GM04504 (cell line): ENCODE data around the gene APBA2.

Source experiments
- DNase-seq: peaks from one replicate; pipeline ENCODE4 v3.0.0-alpha.2; 2012; ENCODE audit warnings: low read depth

The APBA2 gene

GRCh38 chr15:29061746-29062145 lies 176.0 kb downstream of the APBA2 start:
- DNase-seq: no peak

- DNase-seq: no peak
These were observed 176.4 kb downstream of the APBA2 start for GRCh38 chr15:29062179-29062591.

- no peak for DNase-seq
These were observed 176.9 kb downstream of the APBA2 start for GRCh38 chr15:29062626-29063025.

- DNase-seq: no peak
These were observed 177.9 kb downstream of the APBA2 start for GRCh38 chr15:29063646-29064045.

- no peak for DNase-seq
These were observed 178.5 kb downstream of the APBA2 start for GRCh38 chr15:29064290-29064689.

- DNase-seq: no peak
These were observed 179.0 kb downstream of the APBA2 start for GRCh38 chr15:29064731-29065130.

- DNase-seq: no peak
These were observed 179.8 kb downstream of the APBA2 start for GRCh38 chr15:29065571-29065970.

- no peak for DNase-seq
These were observed 180.5 kb downstream of the APBA2 start for GRCh38 chr15:29066310-29066709.

GRCh38 chr15:29066838-29067237 lies 181.1 kb downstream of the APBA2 start:
- no peak for DNase-seq

- DNase-seq: no peak
These were observed 182.2 kb downstream of the APBA2 start for GRCh38 chr15:29067949-29068348.

GRCh38 chr15:29070471-29071231 lies 184.9 kb downstream of the APBA2 start:
- no peak for DNase-seq

GRCh38 chr15:29071232-29071881 lies 185.6 kb downstream of the APBA2 start:
- DNase-seq: no peak

- DNase-seq: no peak
These were observed 186.1 kb downstream of the APBA2 start for GRCh38 chr15:29071882-29072273.

- no peak for DNase-seq
These were observed 186.7 kb downstream of the APBA2 start for GRCh38 chr15:29072444-29072843.

GRCh38 chr15:29074045-29074444 lies 188.3 kb downstream of the APBA2 start:
- DNase-seq: no peak

GRCh38 chr15:29078541-29078940 lies 192.8 kb downstream of the APBA2 start:
- no peak for DNase-seq

- DNase-seq: no peak
These were observed 193.7 kb downstream of the APBA2 start for GRCh38 chr15:29079479-29079878.

- DNase-seq: no peak
These were observed 196.0 kb downstream of the APBA2 start for GRCh38 chr15:29081781-29082180.

- DNase-seq: no peak
These were observed 197.4 kb downstream of the APBA2 start for GRCh38 chr15:29083161-29083560.

GRCh38 chr15:29083858-29084257 lies 198.1 kb downstream of the APBA2 start:
- no peak for DNase-seq

- DNase-seq: no peak
These were observed 200.2 kb downstream of the APBA2 start for GRCh38 chr15:29086001-29086400.

- no peak for DNase-seq
These were observed 201.1 kb downstream of the APBA2 start for GRCh38 chr15:29086891-29087290.

- DNase-seq: no peak
These were observed 201.9 kb downstream of the APBA2 start for GRCh38 chr15:29087521-29088285.
